ENCODE results near the gene TRIM17.

- TF ChIP-seq, protein P1, sequence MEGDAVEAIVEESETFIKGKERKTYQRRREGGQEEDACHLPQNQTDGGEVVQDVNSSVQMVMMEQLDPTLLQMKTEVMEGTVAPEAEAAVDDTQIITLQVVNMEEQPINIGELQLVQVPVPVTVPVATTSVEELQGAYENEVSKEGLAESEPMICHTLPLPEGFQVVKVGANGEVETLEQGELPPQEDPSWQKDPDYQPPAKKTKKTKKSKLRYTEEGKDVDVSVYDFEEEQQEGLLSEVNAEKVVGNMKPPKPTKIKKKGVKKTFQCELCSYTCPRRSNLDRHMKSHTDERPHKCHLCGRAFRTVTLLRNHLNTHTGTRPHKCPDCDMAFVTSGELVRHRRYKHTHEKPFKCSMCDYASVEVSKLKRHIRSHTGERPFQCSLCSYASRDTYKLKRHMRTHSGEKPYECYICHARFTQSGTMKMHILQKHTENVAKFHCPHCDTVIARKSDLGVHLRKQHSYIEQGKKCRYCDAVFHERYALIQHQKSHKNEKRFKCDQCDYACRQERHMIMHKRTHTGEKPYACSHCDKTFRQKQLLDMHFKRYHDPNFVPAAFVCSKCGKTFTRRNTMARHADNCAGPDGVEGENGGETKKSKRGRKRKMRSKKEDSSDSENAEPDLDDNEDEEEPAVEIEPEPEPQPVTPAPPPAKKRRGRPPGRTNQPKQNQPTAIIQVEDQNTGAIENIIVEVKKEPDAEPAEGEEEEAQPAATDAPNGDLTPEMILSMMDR (IDR thresholded peaks at IDR 0.05; ENCODE audit: low read length): no peak
- no peak for TF ChIP-seq EZH2 (IDR thresholded peaks at IDR 0.05; ENCODE audit: borderline replicate concordance, low read length)
These were observed 31.4 kb downstream of the TRIM17 start for GRCh38 chr1:228385232-228385631.
